ENCODE results near the gene PITX2. TPM values are rescaled to one million over a fixed set of nuclear protein-coding genes. Genes with fewer than 3 reads are reported as not detected.

PITX2 gene
- total RNA-seq, 1 experiment from 2014 or later: 8.5 TPM

DNA sequence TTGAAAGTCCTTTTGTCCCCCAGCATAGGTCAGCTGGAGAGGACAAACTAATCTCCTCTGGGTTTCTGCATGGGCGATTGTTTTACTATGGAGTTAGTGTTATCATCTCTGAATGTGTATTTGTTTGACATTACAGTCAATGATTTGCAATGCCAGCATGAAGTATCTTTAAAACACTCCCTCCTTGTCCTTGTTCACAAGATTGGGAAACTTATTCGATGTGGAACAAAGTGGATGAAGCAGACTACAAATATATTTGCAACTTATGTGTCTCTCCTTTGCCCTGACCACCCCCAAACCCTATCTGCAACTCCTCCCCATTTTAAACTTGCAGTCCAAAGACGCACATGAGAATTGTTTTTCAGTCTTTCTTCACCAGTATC is 1.5 kb upstream of the PITX2 start:
- Histone ChIP-seq H2AFZ (ENCODE audit: low read length) (no peak overlapping the region), H4K91ac (ENCODE audit: insufficient read length, low read depth, low read length) (no peak overlapping the region), H3K23me2 (ENCODE audit: insufficient read length, low read depth, low read length, poor library complexity, severe bottlenecking) (peaks cover 27% of the 10 kb centered on the region), H3K4me1 (ENCODE audit: insufficient read depth, low read length) (no peaks in the 10 kb centered on the region; the same call in 1 of the 2 replicates), H3K79me1 (ENCODE audit: insufficient read depth, low read depth, low read length, poor library complexity, severe bottlenecking) (no peaks in the 10 kb centered on the region), H2BK20ac (ENCODE audit: low read depth, low read length, poor library complexity, severe bottlenecking) (no peak overlapping the region), H3K56ac (ENCODE audit: insufficient read length, low read depth, low read length) (no peak overlapping the region), H2BK5ac (ENCODE audit: insufficient read length, low read length) (no peak overlapping the region), H2AK5ac (ENCODE audit: insufficient read length, low read length) (no peak overlapping the region), H3T11ph (ENCODE audit: low read length) (no peak overlapping the region), H3K9me3 (ENCODE audit: control insufficient read depth, low read depth, low read length) (no peaks in the 10 kb centered on the region), H4K20me1 (ENCODE audit: control insufficient read depth, insufficient read depth, insufficient read length) (no peaks in the 10 kb centered on the region), H2BK12ac (ENCODE audit: insufficient read length, low read depth, low read length) (no peak overlapping the region), H3K18ac (ENCODE audit: insufficient read length, low read depth, low read length) (no peak overlapping the region), H2BK15ac (ENCODE audit: low read depth, low read length) (no peak overlapping the region), H3K79me2 (ENCODE audit: insufficient read depth, low read length) (no peaks in the 10 kb centered on the region), H3K14ac (ENCODE audit: insufficient read depth, low read length) (no peak overlapping the region), H3K4me2 (ENCODE audit: insufficient read depth, insufficient read length, low read length) (no peak overlapping the region), H4K5ac (ENCODE audit: insufficient read length, low read depth, low read length) (no peak overlapping the region), H3K4ac (ENCODE audit: low read depth, low read length) (no peak overlapping the region), H2BK120ac (ENCODE audit: low read depth, low read length, poor library complexity, severe bottlenecking) (no peak overlapping the region), H4K8ac (replicated peaks; ENCODE audit: insufficient read length, low read depth, low read length) (no peak overlapping the region), H3K27ac (ENCODE audit: insufficient read length, low read depth, low read length) (no peak overlapping the region), H3K23ac (ENCODE audit: insufficient read length, low read depth, low read length) (no peak overlapping the region), H3K27me3 (ENCODE audit: insufficient read depth, low read length) (peaks cover 89% of the 10 kb centered on the region), H3K9ac (ENCODE audit: extremely low read depth, insufficient read length, low read length) (no peak overlapping the region)
- TF ChIP-seq, protein P1, sequence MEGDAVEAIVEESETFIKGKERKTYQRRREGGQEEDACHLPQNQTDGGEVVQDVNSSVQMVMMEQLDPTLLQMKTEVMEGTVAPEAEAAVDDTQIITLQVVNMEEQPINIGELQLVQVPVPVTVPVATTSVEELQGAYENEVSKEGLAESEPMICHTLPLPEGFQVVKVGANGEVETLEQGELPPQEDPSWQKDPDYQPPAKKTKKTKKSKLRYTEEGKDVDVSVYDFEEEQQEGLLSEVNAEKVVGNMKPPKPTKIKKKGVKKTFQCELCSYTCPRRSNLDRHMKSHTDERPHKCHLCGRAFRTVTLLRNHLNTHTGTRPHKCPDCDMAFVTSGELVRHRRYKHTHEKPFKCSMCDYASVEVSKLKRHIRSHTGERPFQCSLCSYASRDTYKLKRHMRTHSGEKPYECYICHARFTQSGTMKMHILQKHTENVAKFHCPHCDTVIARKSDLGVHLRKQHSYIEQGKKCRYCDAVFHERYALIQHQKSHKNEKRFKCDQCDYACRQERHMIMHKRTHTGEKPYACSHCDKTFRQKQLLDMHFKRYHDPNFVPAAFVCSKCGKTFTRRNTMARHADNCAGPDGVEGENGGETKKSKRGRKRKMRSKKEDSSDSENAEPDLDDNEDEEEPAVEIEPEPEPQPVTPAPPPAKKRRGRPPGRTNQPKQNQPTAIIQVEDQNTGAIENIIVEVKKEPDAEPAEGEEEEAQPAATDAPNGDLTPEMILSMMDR (conservative IDR thresholded peaks at IDR 0.05): no peak
- H3K4me1 Mint-ChIP-seq: peaks cover 55 to 83% of the 10 kb centered on the region in 2 experiments
- no CpG with 5 or more reads among the region's 3 CpGs for WGBS (ENCODE audit: extremely low coverage, insufficient read length, low lambda C conversion rate)
- H3K9me3 Mint-ChIP-seq: peaks cover 0 to 10% of the 10 kb centered on the region in 2 experiments; a peak in 3 of 5 replicates
- no peak overlapping the region for H3K27ac Mint-ChIP-seq
- no peak for DNase-seq
- no peak overlapping the region; a peak in 1 of 5 replicates for H3K4me3 Mint-ChIP-seq
- no peaks in the 10 kb centered on the region; a peak in 2 of 7 replicates for H3K36me3 Mint-ChIP-seq (ENCODE audit: insufficient read depth in 1 of 3, low read depth in 3 of 3)
- H3K27me3 Mint-ChIP-seq (ENCODE audit: low read depth): peaks cover 99% of the 10 kb centered on the region

Data from H9 (cell line).